ENCODE data around the gene AGXT. TPM values are rescaled to one million over a fixed set of nuclear protein-coding genes. Genes with fewer than 3 reads are reported as not detected.

The AGXT gene
- total RNA-seq, 1 experiment from 2014 or later = 0.36 TPM

DNA sequence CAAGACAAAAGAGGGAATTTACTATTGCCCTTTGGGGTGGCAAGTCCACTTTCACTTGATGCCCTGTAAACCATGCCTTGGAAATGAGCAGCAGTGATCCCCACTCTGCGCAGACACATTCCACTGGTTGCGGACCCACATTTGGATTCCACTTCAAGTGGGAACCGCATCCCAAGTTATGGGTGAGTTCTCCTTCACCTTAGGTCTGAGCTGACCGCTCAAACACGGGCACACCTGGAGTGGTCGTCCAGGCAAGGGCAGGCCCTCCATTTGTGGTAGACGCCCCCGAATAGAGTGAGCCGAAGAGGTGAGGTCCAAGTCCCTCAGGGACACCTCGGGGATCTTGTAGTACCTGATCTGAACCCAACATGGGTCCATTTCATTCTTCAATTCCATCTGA, 9.8 kb upstream of the AGXT start:
- Histone ChIP-seq H3K4me1 (ENCODE audit: control insufficient read depth, insufficient read depth, low read length) (no peaks in the 10 kb centered on the region), H3K27ac (ENCODE audit: low read length) (no peak overlapping the region), H3K4me3 (ENCODE audit: low read depth in 2 of 2, low read length in 2 of 2) (no peak overlapping the region), H3K9me3 (ENCODE audit: control insufficient read depth, insufficient read depth, low read depth, low read length) (peaks cover 6% of the 10 kb centered on the region; the same call in 1 of the 2 replicates), H3K27me3 (ENCODE audit: control insufficient read depth, insufficient read depth, low read length) (no peaks in the 10 kb centered on the region; the same call in 1 of the 2 replicates), H3K36me3 (ENCODE audit: control insufficient read depth, insufficient read depth, low read length) (no peaks in the 10 kb centered on the region)
- TF ChIP-seq TCF7L2 (IDR thresholded peaks at IDR 0.05; ENCODE audit: low read depth, low read length) (no peak), POLR2AphosphoS5 (IDR thresholded peaks at IDR 0.05; ENCODE audit: low read depth, low read length) (no peak), SIN3A (IDR thresholded peaks at IDR 0.05; ENCODE audit: borderline replicate concordance, insufficient read depth, low read depth, low read length) (no peak)
- TF ChIP-seq, protein P1, sequence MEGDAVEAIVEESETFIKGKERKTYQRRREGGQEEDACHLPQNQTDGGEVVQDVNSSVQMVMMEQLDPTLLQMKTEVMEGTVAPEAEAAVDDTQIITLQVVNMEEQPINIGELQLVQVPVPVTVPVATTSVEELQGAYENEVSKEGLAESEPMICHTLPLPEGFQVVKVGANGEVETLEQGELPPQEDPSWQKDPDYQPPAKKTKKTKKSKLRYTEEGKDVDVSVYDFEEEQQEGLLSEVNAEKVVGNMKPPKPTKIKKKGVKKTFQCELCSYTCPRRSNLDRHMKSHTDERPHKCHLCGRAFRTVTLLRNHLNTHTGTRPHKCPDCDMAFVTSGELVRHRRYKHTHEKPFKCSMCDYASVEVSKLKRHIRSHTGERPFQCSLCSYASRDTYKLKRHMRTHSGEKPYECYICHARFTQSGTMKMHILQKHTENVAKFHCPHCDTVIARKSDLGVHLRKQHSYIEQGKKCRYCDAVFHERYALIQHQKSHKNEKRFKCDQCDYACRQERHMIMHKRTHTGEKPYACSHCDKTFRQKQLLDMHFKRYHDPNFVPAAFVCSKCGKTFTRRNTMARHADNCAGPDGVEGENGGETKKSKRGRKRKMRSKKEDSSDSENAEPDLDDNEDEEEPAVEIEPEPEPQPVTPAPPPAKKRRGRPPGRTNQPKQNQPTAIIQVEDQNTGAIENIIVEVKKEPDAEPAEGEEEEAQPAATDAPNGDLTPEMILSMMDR (IDR thresholded peaks at IDR 0.05) = no peak
- TF ChIP-seq, protein P2, sequence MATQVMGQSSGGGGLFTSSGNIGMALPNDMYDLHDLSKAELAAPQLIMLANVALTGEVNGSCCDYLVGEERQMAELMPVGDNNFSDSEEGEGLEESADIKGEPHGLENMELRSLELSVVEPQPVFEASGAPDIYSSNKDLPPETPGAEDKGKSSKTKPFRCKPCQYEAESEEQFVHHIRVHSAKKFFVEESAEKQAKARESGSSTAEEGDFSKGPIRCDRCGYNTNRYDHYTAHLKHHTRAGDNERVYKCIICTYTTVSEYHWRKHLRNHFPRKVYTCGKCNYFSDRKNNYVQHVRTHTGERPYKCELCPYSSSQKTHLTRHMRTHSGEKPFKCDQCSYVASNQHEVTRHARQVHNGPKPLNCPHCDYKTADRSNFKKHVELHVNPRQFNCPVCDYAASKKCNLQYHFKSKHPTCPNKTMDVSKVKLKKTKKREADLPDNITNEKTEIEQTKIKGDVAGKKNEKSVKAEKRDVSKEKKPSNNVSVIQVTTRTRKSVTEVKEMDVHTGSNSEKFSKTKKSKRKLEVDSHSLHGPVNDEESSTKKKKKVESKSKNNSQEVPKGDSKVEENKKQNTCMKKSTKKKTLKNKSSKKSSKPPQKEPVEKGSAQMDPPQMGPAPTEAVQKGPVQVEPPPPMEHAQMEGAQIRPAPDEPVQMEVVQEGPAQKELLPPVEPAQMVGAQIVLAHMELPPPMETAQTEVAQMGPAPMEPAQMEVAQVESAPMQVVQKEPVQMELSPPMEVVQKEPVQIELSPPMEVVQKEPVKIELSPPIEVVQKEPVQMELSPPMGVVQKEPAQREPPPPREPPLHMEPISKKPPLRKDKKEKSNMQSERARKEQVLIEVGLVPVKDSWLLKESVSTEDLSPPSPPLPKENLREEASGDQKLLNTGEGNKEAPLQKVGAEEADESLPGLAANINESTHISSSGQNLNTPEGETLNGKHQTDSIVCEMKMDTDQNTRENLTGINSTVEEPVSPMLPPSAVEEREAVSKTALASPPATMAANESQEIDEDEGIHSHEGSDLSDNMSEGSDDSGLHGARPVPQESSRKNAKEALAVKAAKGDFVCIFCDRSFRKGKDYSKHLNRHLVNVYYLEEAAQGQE (IDR thresholded peaks at IDR 0.05; ENCODE audit: insufficient read depth in 1 of 2, low read depth in 2 of 2, low read length in 1 of 2) = no peak
- ATAC-seq (no peak), DNase-seq (ENCODE audit: low read depth, low spot score) (no peak)
- BruUV-seq (replicated peaks) = no TSS peak
- ChIA-PET POLR2A (interaction anchor here (0.5 kb wide), 1 partner anchor 290 kb away, joined by 3 read pairs; no protein-coding TSS in a partner anchor), CTCF (no interaction called here)
- in situ Hi-C loops (cut with HindIII; ENCODE audit: low pct_unique_long_range_greater_than_20kb, low sequenced_read_pairs) = no loop called here
- intact Hi-C loops (cut with micrococcal nuclease; ENCODE audit: unreplicated experiment) = no loop called here

DNA sequence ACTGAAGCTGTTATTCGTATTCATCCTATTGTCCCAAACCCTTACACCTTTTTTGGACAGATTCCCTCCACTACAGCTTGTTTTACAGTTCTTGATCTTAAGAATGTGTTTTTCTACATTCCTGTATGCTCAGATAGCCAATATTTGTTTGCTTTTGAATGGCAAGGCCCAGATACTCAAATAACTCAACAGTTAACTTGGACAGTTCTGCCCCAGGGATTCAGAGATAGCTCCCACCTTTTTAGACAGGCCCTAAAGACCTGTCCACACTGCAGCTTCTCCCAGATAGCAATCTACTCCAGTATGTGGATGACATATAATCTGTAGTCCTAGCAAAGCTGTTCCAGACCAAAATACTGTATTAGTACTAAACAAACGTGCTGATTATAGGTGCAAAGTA, 7.1 kb upstream of the AGXT start:
- BruUV-seq (replicated peaks) = no TSS peak
- no peak for DNase-seq (ENCODE audit: low read depth, low spot score)
- intact Hi-C loops (cut with micrococcal nuclease; ENCODE audit: unreplicated experiment) = no loop called here

More for the DNA sequence above, 7.1 kb upstream of the AGXT start:
- Histone ChIP-seq H3K9me3 (ENCODE audit: control insufficient read depth, insufficient read depth, low read depth, low read length) (no peaks in the 10 kb centered on the region), H3K4me1 (ENCODE audit: control insufficient read depth, insufficient read depth, low read length) (no peaks in the 10 kb centered on the region), H3K27ac (ENCODE audit: low read length) (no peak overlapping the region), H3K4me3 (ENCODE audit: low read depth in 2 of 2, low read length in 2 of 2) (no peak overlapping the region), H3K27me3 (ENCODE audit: control insufficient read depth, insufficient read depth, low read length) (no peaks in the 10 kb centered on the region; the same call in 1 of the 2 replicates), H3K36me3 (ENCODE audit: control insufficient read depth, insufficient read depth, low read length) (no peaks in the 10 kb centered on the region)
- in situ Hi-C loops (cut with HindIII; ENCODE audit: low pct_unique_long_range_greater_than_20kb, low sequenced_read_pairs) = no loop called here
- CTCF ChIA-PET = interaction anchor here (0.6 kb wide), 1 partner anchor 217 kb away, joined by 3 read pairs; no protein-coding TSS in a partner anchor
- TF ChIP-seq TCF7L2 (IDR thresholded peaks at IDR 0.05; ENCODE audit: low read depth, low read length) (no peak), SIN3A (IDR thresholded peaks at IDR 0.05; ENCODE audit: borderline replicate concordance, insufficient read depth, low read depth, low read length) (no peak), POLR2AphosphoS5 (IDR thresholded peaks at IDR 0.05; ENCODE audit: low read depth, low read length) (no peak)
- TF ChIP-seq, protein P2 (IDR thresholded peaks at IDR 0.05; ENCODE audit: insufficient read depth in 1 of 2, low read depth in 2 of 2, low read length in 1 of 2) = no peak
- TF ChIP-seq, protein P1 (IDR thresholded peaks at IDR 0.05) = no peak
- POLR2A ChIA-PET = no interaction called here
- ATAC-seq = no peak
